Keratinocyte (primary cell): ENCODE data around the gene RAP2A. TPM values are rescaled to one million over a fixed set of nuclear protein-coding genes. Genes with fewer than 3 reads are reported as not detected.

Source experiments
- DNase-seq: peaks from one replicate; pipeline ENCODE4 v3.0.0-alpha.2; 2011; ENCODE audit warnings: low read depth, missing footprints, low spot score
- FAIRE-seq: peaks from 2 replicates; lab custom pipeline; 2011; peaks lifted over from hg19 to GRCh38; lab: Jason Lieb, UNC
- H2AFZ ChIP-seq: 2 replicates; pipeline ENCODE4 v1.6.0; 2012; ENCODE audit warnings: low read length, control low read depth, inconsistent platforms; ENCODE audit not compliant: control insufficient read depth
- H3K27ac ChIP-seq: 2 replicates; pipeline ENCODE4 v1.5.1; 2011; ENCODE audit warnings: low read length; ENCODE audit not compliant: control insufficient read depth, insufficient read depth
- H3K27me3 ChIP-seq: 3 replicates; pipeline ENCODE4 v1.6.0; 2011; ENCODE audit warnings: low read length; ENCODE audit not compliant: control insufficient read depth, insufficient read depth; ENCODE audit errors: extremely low read depth
- H3K36me3 ChIP-seq, 2 experiments: 2 replicates in 1 of 2; 3 replicates in 1 of 2; pipeline ENCODE4 v1.5.1; 2011; ENCODE audit warnings: low read length in 2 of 2, mild to moderate bottlenecking in 1 of 2; ENCODE audit not compliant: control insufficient read depth in 2 of 2, insufficient read depth in 2 of 2; ENCODE audit errors: extremely low read depth in 1 of 2
- H3K4me1 ChIP-seq: 3 replicates; pipeline ENCODE4 v1.5.1; 2011; ENCODE audit warnings: low read length; ENCODE audit not compliant: control insufficient read depth, insufficient read depth; ENCODE audit errors: extremely low read depth
- H3K4me2 ChIP-seq: 3 replicates; pipeline ENCODE4 v1.6.0; 2011; ENCODE audit warnings: low read depth, low read length; ENCODE audit not compliant: control insufficient read depth, insufficient read depth; ENCODE audit errors: extremely low read depth
- H3K4me3 ChIP-seq, 3 experiments: fragments of 200-600 bp in 1 of 3; sonication (generic) in 1 of 3; 2 replicates in 2 of 3; 3 replicates in 1 of 3; pipeline ENCODE4 v1.5.1; 2011 to 2016; ENCODE audit warnings: low read length in 3 of 3, mild to moderate bottlenecking in 3 of 3, control low read depth in 2 of 3, inconsistent platforms in 1 of 3, low read depth in 1 of 3, mixed read lengths in 1 of 3, mixed run types in 1 of 3, moderate library complexity in 1 of 3; ENCODE audit not compliant: control insufficient read depth in 2 of 3, insufficient read depth in 2 of 3; ENCODE audit errors: extremely low read depth in 1 of 3
- H3K79me2 ChIP-seq: 2 replicates; pipeline ENCODE4 v1.6.0; 2012; ENCODE audit warnings: low read length; ENCODE audit not compliant: control insufficient read depth, insufficient read depth
- H3K9ac ChIP-seq: 3 replicates; pipeline ENCODE4 v1.6.0; 2011; ENCODE audit warnings: low read length; ENCODE audit not compliant: control insufficient read depth, insufficient read depth; ENCODE audit errors: extremely low read depth
- H3K9me1 ChIP-seq: 3 replicates; pipeline ENCODE4 v1.6.0; 2011; ENCODE audit warnings: low read length; ENCODE audit not compliant: control insufficient read depth, insufficient read depth; ENCODE audit errors: extremely low read depth
- H3K9me3 ChIP-seq: 2 replicates; pipeline ENCODE4 v1.5.1; 2012; ENCODE audit warnings: low read depth, low read length; ENCODE audit not compliant: control insufficient read depth
- H4K20me1 ChIP-seq: 3 replicates; pipeline ENCODE4 v1.6.0; 2011; ENCODE audit warnings: low read length; ENCODE audit not compliant: control insufficient read depth, insufficient read depth; ENCODE audit errors: extremely low read depth
- EZH2 ChIP-seq: IDR thresholded peaks from one replicate; pipeline ENCODE4 v1.6.1; 2012; ENCODE audit warnings: inconsistent platforms, mild to moderate bottlenecking, low read length, moderate library complexity
- dilution Hi-C: fragments of 300-500 bp; cut with MboI; formaldehyde crosslinking; loops from one replicate; pipeline ENCODE4 v1.7.0; 2020; ENCODE audit warnings: low sequenced_read_pairs; ENCODE audit not compliant: extremely low pct_ligation_motif_present
- polyA plus RNA-seq, 5 experiments: library from polyadenylated mRNA; depleted of rRNA in 3 of 5; stranded (reverse) in 3 of 5; stranded (forward) in 1 of 5; unstranded in 1 of 5; fragments of >200 nt; gene quantifications; 1 replicate in 1 of 5; 2 replicates in 3 of 5; 3 replicates in 1 of 5; pipeline versions ENCODE4 v1.2.1 to v1.2.3, GENCODE V29; 2011 to 2012; ENCODE audit warnings: missing spikeins in 2 of 5, low read depth in 1 of 5, low replicate concordance in 1 of 5
- TF ChIP-seq, protein P1 (sequence below), 3 experiments: IDR thresholded peaks in 1 of 3; conservative IDR thresholded peaks in 1 of 3; optimal IDR thresholded peaks in 1 of 3; 2 replicates in 2 of 3; 3 replicates in 1 of 3; pipeline versions ENCODE3 to v1.5.1; 2011; ENCODE audit warnings: low read length in 3 of 3, mild to moderate bottlenecking in 3 of 3, moderate library complexity in 2 of 3, control low read depth in 1 of 3, inconsistent platforms in 1 of 3; ENCODE audit not compliant: insufficient read depth in 2 of 3; ENCODE audit errors: extremely low read depth in 1 of 3

RAP2A gene
- polyA plus RNA-seq, 1 donor (not counting 4 experiments of a cell fraction or from before 2014, with no cell fraction given), result 19.0 TPM

DNA sequence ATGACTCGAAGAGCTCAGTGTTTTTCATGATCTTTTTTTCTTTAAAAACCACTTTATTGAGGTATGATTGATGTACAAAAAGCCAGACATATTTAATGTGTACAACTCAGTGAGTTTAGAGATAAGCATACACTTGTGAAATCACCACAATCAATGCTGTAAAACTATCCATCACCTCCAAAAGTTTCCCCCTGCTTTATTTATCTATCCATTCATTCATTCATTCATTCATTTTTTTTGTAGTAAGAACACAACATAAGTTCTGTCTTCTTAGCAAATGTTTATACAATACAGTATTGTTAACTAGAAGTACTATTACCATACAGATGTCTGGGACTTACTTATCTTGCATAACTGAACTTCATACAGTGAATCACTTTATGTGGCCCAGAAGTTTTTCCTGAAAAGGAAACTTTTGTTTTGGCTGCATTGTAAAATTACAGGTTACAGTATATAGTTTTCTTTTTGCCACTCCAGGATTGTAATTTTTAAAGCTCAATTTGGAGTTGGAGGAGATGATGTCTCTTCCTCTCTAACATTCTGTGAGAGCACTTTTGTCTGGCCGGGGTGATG lies 6.7 kb downstream of the RAP2A start:
- no peak for FAIRE-seq
- H3K79me2 ChIP-seq, result peaks cover 44% of the 10 kb centered on the region
- no peak for TF ChIP-seq EZH2
- TF ChIP-seq, protein P1, sequence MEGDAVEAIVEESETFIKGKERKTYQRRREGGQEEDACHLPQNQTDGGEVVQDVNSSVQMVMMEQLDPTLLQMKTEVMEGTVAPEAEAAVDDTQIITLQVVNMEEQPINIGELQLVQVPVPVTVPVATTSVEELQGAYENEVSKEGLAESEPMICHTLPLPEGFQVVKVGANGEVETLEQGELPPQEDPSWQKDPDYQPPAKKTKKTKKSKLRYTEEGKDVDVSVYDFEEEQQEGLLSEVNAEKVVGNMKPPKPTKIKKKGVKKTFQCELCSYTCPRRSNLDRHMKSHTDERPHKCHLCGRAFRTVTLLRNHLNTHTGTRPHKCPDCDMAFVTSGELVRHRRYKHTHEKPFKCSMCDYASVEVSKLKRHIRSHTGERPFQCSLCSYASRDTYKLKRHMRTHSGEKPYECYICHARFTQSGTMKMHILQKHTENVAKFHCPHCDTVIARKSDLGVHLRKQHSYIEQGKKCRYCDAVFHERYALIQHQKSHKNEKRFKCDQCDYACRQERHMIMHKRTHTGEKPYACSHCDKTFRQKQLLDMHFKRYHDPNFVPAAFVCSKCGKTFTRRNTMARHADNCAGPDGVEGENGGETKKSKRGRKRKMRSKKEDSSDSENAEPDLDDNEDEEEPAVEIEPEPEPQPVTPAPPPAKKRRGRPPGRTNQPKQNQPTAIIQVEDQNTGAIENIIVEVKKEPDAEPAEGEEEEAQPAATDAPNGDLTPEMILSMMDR (optimal IDR thresholded peaks at IDR 0.05 in 1 of 3, IDR thresholded peaks at IDR 0.05 in 1 of 3, conservative IDR thresholded peaks at IDR 0.05 in 1 of 3; ENCODE audit: extremely low read depth in 1 of 3, insufficient read depth in 2 of 3, low read length in 3 of 3), result no peak

DNA sequence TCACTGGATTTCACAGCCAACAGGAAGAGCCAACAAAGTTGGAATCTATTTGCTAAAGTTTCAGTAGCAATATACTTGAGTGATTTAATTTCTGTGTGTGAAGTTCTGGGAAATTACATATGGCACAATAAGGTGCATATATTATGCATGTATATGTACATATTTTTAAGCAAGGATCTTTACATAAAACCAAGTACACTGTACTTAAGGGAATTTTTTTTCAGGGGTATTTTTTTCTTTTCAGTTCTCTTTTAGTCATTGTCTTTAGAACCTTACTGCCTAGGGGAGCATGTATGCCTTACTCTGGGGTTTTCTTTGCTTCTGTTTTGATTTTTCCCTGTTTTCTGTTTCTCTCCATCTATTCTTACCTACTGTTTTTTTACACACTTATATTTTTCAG lies 7.4 kb downstream of the RAP2A start:
- Histone ChIP-seq H3K4me3 (no peak overlapping the region), H3K9ac (no peak overlapping the region), H3K9me3 (no peaks in the 10 kb centered on the region), H3K36me3 (peaks cover 0 to 2% of the 10 kb centered on the region in 2 experiments), H3K4me2 (no peak overlapping the region), H2AFZ (no peak overlapping the region), H3K27me3 (no peaks in the 10 kb centered on the region), H3K27ac (no peak overlapping the region), H3K79me2 (peaks cover 38% of the 10 kb centered on the region), H3K9me1 (peaks cover 3% of the 10 kb centered on the region), H3K4me1 (no peaks in the 10 kb centered on the region), H4K20me1 (no peaks in the 10 kb centered on the region)
- FAIRE-seq (no peak), DNase-seq (no peak)
- dilution Hi-C loops, result no loop called here
- TF ChIP-seq EZH2, result no peak
- TF ChIP-seq, protein P1 (optimal IDR thresholded peaks at IDR 0.05 in 1 of 3, IDR thresholded peaks at IDR 0.05 in 1 of 3, conservative IDR thresholded peaks at IDR 0.05 in 1 of 3; ENCODE audit: extremely low read depth in 1 of 3, insufficient read depth in 2 of 3, low read length in 3 of 3), result no peak

More for the DNA sequence above, 6.7 kb downstream of the RAP2A start:
- DNase-seq, result no peak
- Histone ChIP-seq H3K4me1 (peaks cover 2% of the 10 kb centered on the region), H3K4me2 (no peak overlapping the region), H3K36me3 (peaks cover 0 to 2% of the 10 kb centered on the region in 2 experiments), H3K9me3 (no peaks in the 10 kb centered on the region), H4K20me1 (no peaks in the 10 kb centered on the region), H3K4me3 (no peak overlapping the region), H3K27me3 (no peaks in the 10 kb centered on the region), H3K9me1 (peaks cover 3% of the 10 kb centered on the region), H3K27ac (no peak overlapping the region), H3K9ac (no peak overlapping the region), H2AFZ (no peak overlapping the region)
- dilution Hi-C loops, result no loop called here
